HEK293T (cell line): ENCODE measurements around the gene IGLL1.

ENCODE experiments used
- ARNT ChIP-seq: fragments of 450-650 bp; IDR thresholded peaks from 2 replicates; pipeline ENCODE4 v1.6.1; 2017; ENCODE audit warnings: mild to moderate bottlenecking
- BHLHE40 ChIP-seq: fragments of 450-650 bp; IDR thresholded peaks from 2 replicates; pipeline ENCODE4 v1.6.1; 2016; ENCODE audit warnings: mild to moderate bottlenecking, moderate library complexity, borderline replicate concordance
- FOXK2 ChIP-seq: fragments of 450-650 bp; IDR thresholded peaks from 2 replicates; pipeline ENCODE4 v1.6.1; 2016; ENCODE audit warnings: mild to moderate bottlenecking
- FOXM1 ChIP-seq: fragments of 450-650 bp; IDR thresholded peaks from 2 replicates; pipeline ENCODE4 v1.6.1; 2017; ENCODE audit warnings: mild to moderate bottlenecking, borderline replicate concordance
- SP1 ChIP-seq: fragments of 450-650 bp; IDR thresholded peaks from 2 replicates; pipeline ENCODE4 v1.6.1; 2017
- TARDBP ChIP-seq: fragments of 450-650 bp; IDR thresholded peaks from 2 replicates; pipeline ENCODE4 v1.6.1; 2016
- TF ChIP-seq, protein P1 (sequence below): fragments of 450-650 bp; IDR thresholded peaks from 2 replicates; pipeline ENCODE4 v1.6.1; 2016

DNA sequence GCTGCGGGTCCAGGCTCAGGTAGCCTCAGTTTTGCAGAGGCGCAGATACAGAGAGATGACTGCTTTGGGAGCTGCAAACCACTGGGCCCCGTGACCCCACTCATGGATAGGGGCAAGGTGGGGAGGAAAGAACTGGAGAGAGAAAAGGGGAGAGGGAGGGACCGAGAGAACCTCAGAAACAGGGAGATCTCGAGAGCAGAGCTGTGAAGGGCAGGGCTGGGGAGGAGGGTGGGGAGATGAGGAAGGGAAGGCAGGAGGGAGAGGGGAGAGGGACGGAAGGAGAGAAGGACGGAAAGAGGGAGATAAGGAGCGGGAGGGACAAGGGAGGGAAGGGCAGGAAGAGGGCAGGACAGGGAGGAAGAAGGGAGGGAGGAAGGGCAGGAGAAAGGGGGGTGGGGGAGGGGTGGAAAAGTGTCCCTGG lies 46.3 kb downstream of the IGLL1 start:
- no peak for TF ChIP-seq FOXM1
- TF ChIP-seq ARNT = no peak
- TF ChIP-seq SP1 = no peak
- no peak for TF ChIP-seq BHLHE40
- no peak for TF ChIP-seq TARDBP
- TF ChIP-seq, protein P1, sequence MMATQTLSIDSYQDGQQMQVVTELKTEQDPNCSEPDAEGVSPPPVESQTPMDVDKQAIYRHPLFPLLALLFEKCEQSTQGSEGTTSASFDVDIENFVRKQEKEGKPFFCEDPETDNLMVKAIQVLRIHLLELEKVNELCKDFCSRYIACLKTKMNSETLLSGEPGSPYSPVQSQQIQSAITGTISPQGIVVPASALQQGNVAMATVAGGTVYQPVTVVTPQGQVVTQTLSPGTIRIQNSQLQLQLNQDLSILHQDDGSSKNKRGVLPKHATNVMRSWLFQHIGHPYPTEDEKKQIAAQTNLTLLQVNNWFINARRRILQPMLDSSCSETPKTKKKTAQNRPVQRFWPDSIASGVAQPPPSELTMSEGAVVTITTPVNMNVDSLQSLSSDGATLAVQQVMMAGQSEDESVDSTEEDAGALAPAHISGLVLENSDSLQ = no peak
- TF ChIP-seq FOXK2 = no peak
